ENCODE results near the gene SMAD2.

DNA sequence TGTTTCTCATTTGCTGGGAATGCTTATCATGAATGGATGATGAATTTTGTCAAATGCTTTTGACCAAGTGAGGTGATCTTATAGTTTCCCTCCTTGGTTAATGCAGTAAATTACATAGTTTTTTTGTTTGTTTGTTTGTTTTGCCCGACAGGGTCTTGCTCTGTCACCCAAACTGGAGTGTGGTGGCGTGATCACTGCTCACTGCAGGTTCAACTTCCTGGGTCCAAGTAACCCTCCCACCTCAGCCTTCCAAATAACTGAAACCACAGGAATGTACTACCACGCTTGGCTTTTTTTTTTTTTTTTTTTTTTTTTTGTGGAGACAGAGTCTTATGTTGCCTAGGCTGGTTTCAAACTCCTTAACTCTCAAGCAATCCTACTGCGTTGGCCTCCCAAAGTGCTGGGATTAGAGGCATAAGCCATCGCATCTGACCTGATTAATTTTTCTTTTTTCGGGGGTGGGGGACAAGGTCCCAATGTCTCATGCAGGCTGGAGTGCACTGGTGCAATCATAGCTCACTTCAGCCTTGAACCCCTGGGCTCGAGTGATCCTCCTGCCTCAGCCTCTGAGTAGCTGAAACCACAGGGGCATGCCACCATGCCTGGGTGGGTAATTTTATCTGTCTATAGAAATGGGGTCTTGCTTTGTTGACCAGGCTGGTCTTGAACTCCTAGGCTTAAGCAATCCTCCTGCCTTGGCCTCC is 48.6 kb downstream of the SMAD2 start:
- TF ChIP-seq TAF1 (IDR thresholded peaks at IDR 0.05; ENCODE audit: borderline replicate concordance, low read depth, low read length) (no peak), POLR2A (IDR thresholded peaks at IDR 0.05; ENCODE audit: low read depth, low read length) (no peak)
